H9 (cell line): Measurements from ENCODE around the gene RERE. TPM values are rescaled to one million over a fixed set of nuclear protein-coding genes. Genes with fewer than 3 reads are reported as not detected.

Source experiments
- DNase-seq: peaks from one replicate; pipeline ENCODE4 v3.0.0-alpha.2; 2017
- H2AFZ ChIP-seq: one replicate; pipeline ENCODE4 v1.6.1; 2013; ENCODE audit warnings: mild to moderate bottlenecking, low read length, control low read depth, moderate library complexity
- H2AK5ac ChIP-seq: 2 replicates; pipeline ENCODE4 v1.6.1; 2013; ENCODE audit warnings: low read length, control low read depth, mixed read lengths; ENCODE audit not compliant: insufficient read length
- H2BK120ac ChIP-seq: one replicate; pipeline ENCODE4 v1.6.1; 2013; ENCODE audit warnings: low read depth, mild to moderate bottlenecking, low read length, control low read depth, inconsistent platforms; ENCODE audit not compliant: poor library complexity, severe bottlenecking
- H2BK12ac ChIP-seq: 2 replicates; pipeline ENCODE4 v1.6.1; 2013; ENCODE audit warnings: low read length, control low read depth, mixed read lengths, low read depth; ENCODE audit not compliant: insufficient read length
- H2BK15ac ChIP-seq: 2 replicates; pipeline ENCODE4 v1.6.1; 2013; ENCODE audit warnings: low read depth, low read length, control low read depth
- H2BK20ac ChIP-seq: one replicate; pipeline ENCODE4 v1.6.1; 2013; ENCODE audit warnings: low read depth, mild to moderate bottlenecking, low read length, control low read depth, inconsistent platforms; ENCODE audit not compliant: poor library complexity, severe bottlenecking
- H2BK5ac ChIP-seq: 2 replicates; pipeline ENCODE4 v1.6.1; 2013; ENCODE audit warnings: low read length, control low read depth, mixed read lengths; ENCODE audit not compliant: insufficient read length
- H3K14ac ChIP-seq: 2 replicates; pipeline ENCODE4 v1.6.1; 2013; ENCODE audit warnings: low read length, control low read depth; ENCODE audit not compliant: insufficient read depth
- H3K18ac ChIP-seq: 2 replicates; pipeline ENCODE4 v1.6.1; 2013; ENCODE audit warnings: low read depth, mild to moderate bottlenecking, mixed read lengths, low read length, control low read depth; ENCODE audit not compliant: insufficient read length
- H3K23ac ChIP-seq: 2 replicates; pipeline ENCODE4 v1.6.1; 2013; ENCODE audit warnings: low read length, control low read depth, mixed read lengths, low read depth; ENCODE audit not compliant: insufficient read length
- H3K23me2 ChIP-seq: 2 replicates; pipeline ENCODE4 v1.6.1; 2013; ENCODE audit warnings: low read depth, mild to moderate bottlenecking, mixed read lengths, low read length, control low read depth; ENCODE audit not compliant: insufficient read length, poor library complexity, severe bottlenecking
- H3K27ac ChIP-seq: 2 replicates; pipeline ENCODE4 v1.5.1; 2013; ENCODE audit warnings: low read length, control low read depth, mixed read lengths, low read depth; ENCODE audit not compliant: insufficient read length
- H3K27me3 ChIP-seq: 2 replicates; pipeline ENCODE4 v1.6.1; 2013; ENCODE audit warnings: low read length, control low read depth, inconsistent platforms; ENCODE audit not compliant: insufficient read depth
- H3K4ac ChIP-seq: 2 replicates; pipeline ENCODE4 v1.6.1; 2013; ENCODE audit warnings: low read depth, mild to moderate bottlenecking, control low read depth, inconsistent platforms, low read length, moderate library complexity
- H3K4me1 ChIP-seq: 2 replicates; pipeline ENCODE4 v1.6.1; 2013; ENCODE audit warnings: low read length, control low read depth, inconsistent platforms; ENCODE audit not compliant: insufficient read depth
- H3K4me2 ChIP-seq: 2 replicates; pipeline ENCODE4 v1.6.1; 2013; ENCODE audit warnings: low read length, control low read depth, mixed read lengths; ENCODE audit not compliant: insufficient read length, insufficient read depth
- H3K56ac ChIP-seq: 2 replicates; pipeline ENCODE4 v1.6.1; 2013; ENCODE audit warnings: low read depth, mild to moderate bottlenecking, mixed read lengths, low read length, control low read depth; ENCODE audit not compliant: insufficient read length
- H3K79me1 ChIP-seq: 2 replicates; pipeline ENCODE4 v1.6.1; 2013; ENCODE audit warnings: low read depth, mild to moderate bottlenecking, moderate library complexity, low read length, control low read depth, inconsistent platforms; ENCODE audit not compliant: insufficient read depth, poor library complexity, severe bottlenecking
- H3K79me2 ChIP-seq: 2 replicates; pipeline ENCODE4 v1.6.1; 2013; ENCODE audit warnings: low read length, control low read depth, inconsistent platforms; ENCODE audit not compliant: insufficient read depth
- H3K9ac ChIP-seq: 2 replicates; pipeline ENCODE4 v1.6.1; 2013; ENCODE audit warnings: low read length, control low read depth, mixed read lengths; ENCODE audit not compliant: insufficient read length; ENCODE audit errors: extremely low read depth
- H3K9me3 ChIP-seq: one replicate; pipeline ENCODE4 v1.6.1; 2013; ENCODE audit warnings: low read depth, low read length, inconsistent platforms; ENCODE audit not compliant: control insufficient read depth
- H3T11ph ChIP-seq: one replicate; pipeline ENCODE4 v1.6.1; 2013; ENCODE audit warnings: mild to moderate bottlenecking, low read length, control low read depth, inconsistent platforms
- H4K20me1 ChIP-seq: one replicate; pipeline ENCODE4 v1.6.1; 2013; ENCODE audit not compliant: control insufficient read depth, insufficient read length, insufficient read depth
- H4K5ac ChIP-seq: 2 replicates; pipeline ENCODE4 v1.6.1; 2013; ENCODE audit warnings: low read depth, mild to moderate bottlenecking, mixed read lengths, low read length, control low read depth; ENCODE audit not compliant: insufficient read length
- H4K8ac ChIP-seq: replicated peaks from 2 replicates; pipeline ENCODE4 v1.6.1; 2013; ENCODE audit warnings: low read length, control low read depth, mixed read lengths, low read depth; ENCODE audit not compliant: insufficient read length
- H4K91ac ChIP-seq: 2 replicates; pipeline ENCODE4 v1.6.1; 2013; ENCODE audit warnings: low read depth, mild to moderate bottlenecking, moderate library complexity, mixed read lengths, low read length, control low read depth; ENCODE audit not compliant: insufficient read length
- H3K27ac Mint-ChIP-seq, 3 experiments: 2 replicates in 2 of 3; 3 replicates in 1 of 3; pipeline ENCODE4 v1.8.0; 2020 to 2021; ENCODE audit warnings: mixed read lengths in 3 of 3, mild to moderate bottlenecking in 1 of 3, moderate library complexity in 1 of 3
- H3K27me3 Mint-ChIP-seq: 2 replicates; pipeline ENCODE4 v1.8.0; 2021; ENCODE audit warnings: low read depth, mild to moderate bottlenecking, moderate library complexity, mixed read lengths
- H3K36me3 Mint-ChIP-seq, 3 experiments: 2 replicates in 2 of 3; 3 replicates in 1 of 3; pipeline ENCODE4 v1.8.0; 2020 to 2021; ENCODE audit warnings: low read depth in 3 of 3, mixed read lengths in 3 of 3; ENCODE audit not compliant: insufficient read depth in 1 of 3
- H3K4me1 Mint-ChIP-seq, 2 experiments: 2 replicates each; pipeline ENCODE4 v1.8.0; 2020; ENCODE audit warnings: mixed read lengths in 2 of 2
- H3K4me3 Mint-ChIP-seq, 2 experiments: 2 replicates in 1 of 2; 3 replicates in 1 of 2; pipeline ENCODE4 v1.8.0; 2020 to 2021; ENCODE audit warnings: mild to moderate bottlenecking in 2 of 2, mixed read lengths in 2 of 2, moderate library complexity in 1 of 2
- H3K9me3 Mint-ChIP-seq, 2 experiments: 2 replicates in 1 of 2; 3 replicates in 1 of 2; pipeline ENCODE4 v1.8.0; 2020; ENCODE audit warnings: mild to moderate bottlenecking in 2 of 2, mixed read lengths in 2 of 2, moderate library complexity in 1 of 2
- CTCF ChIP-seq: fragments of 200-600 bp; sonication (generic); conservative IDR thresholded peaks from 3 replicates; pipeline ENCODE4 v1.8.0; 2021; ENCODE audit warnings: antibody characterized with exemption, mild to moderate bottlenecking
- WGBS: extraction: QIAGEN DNeasy Blood & Tissue Kit; methylation state at CpG from one replicate; pipeline ENCODE4 v1.1.7; 2013; ENCODE audit warnings: missing lambda C conversion rate, low lambda C conversion rate, mixed read lengths; ENCODE audit not compliant: insufficient read length; ENCODE audit errors: extremely low coverage; 5-methylcytosine and 5-hydroxymethylcytosine counted together
- total RNA-seq: library from RNA; stranded (reverse); gene quantifications from 2 replicates; pipeline ENCODE4 v1.2.1, GENCODE V29; 2021

Gene RERE
- total RNA-seq, 1 experiment from 2014 or later: 103 TPM

- no peak overlapping the region for H3K4me3 Mint-ChIP-seq
- peak overlapping the region in 1 of 3 experiments; percentile 86; a peak in 2 of 7 replicates for H3K27ac Mint-ChIP-seq
- no peak overlapping the region for H3K4ac ChIP-seq
- H3T11ph ChIP-seq: no peak overlapping the region
- H4K91ac ChIP-seq: no peak overlapping the region
- no peak overlapping the region for H2AFZ ChIP-seq
- no peak overlapping the region for H2AK5ac ChIP-seq
- no peaks in the 10 kb centered on the region for H3K27me3 Mint-ChIP-seq
- no peaks in the 10 kb centered on the region for H3K27me3 ChIP-seq
- no peak overlapping the region for H4K8ac ChIP-seq
- H3K4me1 Mint-ChIP-seq: peaks cover 27 to 28% of the 10 kb centered on the region in 2 experiments
- H3K23me2 ChIP-seq: no peaks in the 10 kb centered on the region
- no peaks in the 10 kb centered on the region for H3K9me3 ChIP-seq
- no peaks in the 10 kb centered on the region for H4K20me1 ChIP-seq
- H2BK120ac ChIP-seq: no peak overlapping the region
- 100% methylated on average over 1 of the region's 5 CpGs for WGBS
- no peak overlapping the region for H2BK12ac ChIP-seq
- no peak for DNase-seq
- no peak overlapping the region for H2BK20ac ChIP-seq
- H2BK15ac ChIP-seq: no peak overlapping the region
- H3K23ac ChIP-seq: no peak overlapping the region
- H3K4me1 ChIP-seq: no peaks in the 10 kb centered on the region; the same call in 1 of the 2 replicates
- peaks cover 0 to 3% (median 1%) of the 10 kb centered on the region in 3 experiments; a peak in 2 of 7 replicates for H3K36me3 Mint-ChIP-seq
- H3K79me2 ChIP-seq: peaks cover 2% of the 10 kb centered on the region; the same call in 1 of the 2 replicates
- no peak overlapping the region for H3K9ac ChIP-seq
- H3K9me3 Mint-ChIP-seq: no peaks in the 10 kb centered on the region
- H2BK5ac ChIP-seq: no peak overlapping the region
- H3K79me1 ChIP-seq: peaks cover 2% of the 10 kb centered on the region
- no peak overlapping the region for H3K4me2 ChIP-seq
- no peak overlapping the region for H3K27ac ChIP-seq
- H4K5ac ChIP-seq: no peak overlapping the region
- no peak overlapping the region for H3K56ac ChIP-seq
- H3K14ac ChIP-seq: no peak overlapping the region
- no peak for TF ChIP-seq CTCF
- no peak overlapping the region for H3K18ac ChIP-seq
Observed at GRCh38 chr1:8797216-8797615, 20.2 kb downstream of the RERE start.
